Retina (tissue), 1 donor: ENCODE measurements around the gene PLCL1.

Experiments used
- DNase-seq: peaks from one replicate; pipeline ENCODE4 v3.0.0-alpha.2; 2016

Gene PLCL1

DNA sequence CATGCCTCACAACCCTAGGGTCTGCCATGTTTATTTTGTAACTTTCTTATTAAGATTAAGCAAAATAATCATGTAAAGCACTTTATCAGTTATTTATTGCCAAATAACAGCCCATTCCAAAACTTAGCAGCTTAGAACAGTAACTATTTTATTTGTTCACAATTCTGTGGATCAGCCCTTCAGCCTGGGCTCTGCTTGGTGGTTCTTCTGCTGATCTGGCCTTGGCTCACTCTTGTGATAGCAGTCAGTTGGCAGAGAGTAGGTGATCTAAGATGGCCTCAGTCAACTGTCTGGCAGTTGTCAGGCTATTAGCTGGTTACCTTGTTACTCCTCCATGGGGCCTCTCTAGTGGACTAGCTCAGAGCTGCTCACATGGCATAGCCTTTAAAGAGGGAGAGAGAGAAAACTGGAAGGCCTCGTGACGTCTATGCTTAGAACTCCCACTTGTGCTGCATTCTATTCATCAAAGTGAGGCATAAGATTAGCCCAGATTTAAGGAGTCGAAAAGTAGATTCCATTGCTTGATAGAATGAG, 54.3 kb downstream of the PLCL1 start:
- DNase-seq, result no peak

DNA sequence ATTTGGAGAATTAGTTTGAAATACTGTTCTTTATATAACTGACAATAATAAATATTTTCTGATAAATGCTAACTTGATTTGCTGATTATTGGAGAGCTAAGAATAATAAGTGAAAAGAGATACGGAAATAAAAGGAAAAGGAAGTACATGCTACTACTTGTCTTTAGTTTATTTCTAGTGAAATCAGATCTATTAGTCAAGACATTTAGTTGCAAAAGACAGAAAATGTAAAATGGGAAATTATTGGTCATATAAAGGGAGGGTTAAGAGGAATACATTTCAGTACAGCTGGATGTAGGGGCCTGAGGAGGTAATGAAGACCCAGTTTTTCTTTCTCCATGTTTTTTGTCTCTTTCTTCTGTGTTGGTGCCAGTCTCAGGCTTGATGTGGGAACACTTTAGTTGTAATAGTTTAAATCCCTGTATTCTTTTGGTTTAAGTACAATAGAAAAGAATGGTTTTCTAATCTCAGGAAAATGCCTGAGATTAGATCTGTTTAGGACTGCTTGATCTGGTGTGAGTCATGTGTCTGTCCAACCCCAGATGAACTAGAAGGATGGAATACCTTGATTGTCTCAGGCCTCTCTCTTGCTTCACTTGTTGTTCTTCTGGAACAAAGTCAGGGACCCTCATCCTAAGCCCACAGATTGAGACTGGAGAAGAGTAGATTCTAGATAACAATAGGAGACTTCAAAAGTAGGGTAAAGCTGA, 58.0 kb downstream of the PLCL1 start:
- no peak for DNase-seq

DNA sequence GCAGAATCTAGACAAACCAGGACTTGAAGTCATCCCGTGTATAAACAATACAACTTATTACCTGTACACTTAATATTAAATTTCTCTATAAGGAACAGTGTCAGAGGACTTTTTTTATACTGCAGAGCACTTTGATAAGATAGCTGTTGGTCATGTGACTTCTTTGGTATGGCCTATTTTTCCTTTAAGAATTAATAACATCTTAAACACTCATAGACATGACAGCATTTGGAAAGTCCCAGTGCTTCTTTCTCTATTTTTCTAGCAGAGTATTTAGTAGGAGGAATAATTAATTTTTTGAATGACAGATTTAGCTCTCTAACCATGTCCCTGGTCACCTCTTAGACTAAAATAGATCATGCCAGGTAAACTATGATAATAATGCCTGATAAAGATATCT, 59.4 kb downstream of the PLCL1 start:
- no peak for DNase-seq

DNA sequence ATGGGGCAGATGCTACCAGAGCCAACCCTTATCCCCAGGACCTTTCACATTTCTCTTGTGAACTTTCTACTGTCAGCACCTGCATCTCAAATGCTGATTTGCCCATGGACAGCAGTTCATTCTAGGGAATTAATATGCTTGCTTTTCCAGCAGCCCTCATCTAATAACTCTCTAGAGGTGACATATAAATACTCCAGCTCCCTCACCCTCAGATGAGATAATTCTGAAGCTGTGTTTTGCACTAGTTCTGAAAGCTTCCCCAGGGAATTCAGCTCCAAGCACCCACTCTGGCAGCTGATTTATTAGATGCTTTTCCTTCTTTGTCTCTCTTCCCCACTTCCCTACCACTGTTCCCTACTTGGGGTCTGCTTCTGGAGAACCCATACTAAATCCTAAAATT, 62.1 kb downstream of the PLCL1 start:
- no peak for DNase-seq

DNA sequence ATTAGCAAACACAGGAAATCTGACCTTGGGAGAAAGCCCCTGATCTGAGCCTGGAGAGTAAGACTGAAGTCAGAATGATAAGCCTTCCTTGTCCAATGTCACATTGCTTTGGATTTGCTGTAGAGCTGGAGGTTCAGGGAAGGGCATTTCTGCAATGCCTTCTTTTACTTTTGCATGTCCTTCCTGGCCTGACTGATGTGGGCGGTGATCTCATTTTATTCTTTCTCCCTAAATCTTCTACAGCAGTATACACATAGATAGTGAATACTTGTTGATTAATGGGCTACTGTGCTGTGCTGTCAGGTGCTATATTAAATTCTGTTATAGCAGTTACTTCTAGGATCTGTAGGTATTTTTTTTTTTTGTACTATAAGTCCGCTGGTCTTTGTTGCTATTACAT, 62.6 kb downstream of the PLCL1 start:
- DNase-seq, result no peak

DNA sequence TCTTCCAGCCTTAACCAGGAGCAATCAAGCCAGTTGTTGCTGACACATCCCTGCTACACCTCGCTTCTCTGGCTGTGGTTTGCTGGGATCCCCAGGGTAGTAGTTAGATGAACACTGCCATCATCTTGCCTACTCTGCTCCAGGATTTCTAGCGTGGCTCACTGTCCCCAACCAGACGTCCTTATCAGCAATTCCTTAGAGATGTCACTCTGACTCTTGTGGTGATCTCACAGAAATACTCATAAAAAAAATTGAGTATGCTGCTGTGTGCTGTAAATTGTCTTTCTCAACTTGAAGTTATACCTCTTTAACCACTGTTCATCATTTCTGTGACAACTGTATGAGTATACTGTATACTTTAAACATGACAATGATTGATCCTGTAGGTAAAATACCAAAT, 63.2 kb downstream of the PLCL1 start:
- DNase-seq, result no peak

DNA sequence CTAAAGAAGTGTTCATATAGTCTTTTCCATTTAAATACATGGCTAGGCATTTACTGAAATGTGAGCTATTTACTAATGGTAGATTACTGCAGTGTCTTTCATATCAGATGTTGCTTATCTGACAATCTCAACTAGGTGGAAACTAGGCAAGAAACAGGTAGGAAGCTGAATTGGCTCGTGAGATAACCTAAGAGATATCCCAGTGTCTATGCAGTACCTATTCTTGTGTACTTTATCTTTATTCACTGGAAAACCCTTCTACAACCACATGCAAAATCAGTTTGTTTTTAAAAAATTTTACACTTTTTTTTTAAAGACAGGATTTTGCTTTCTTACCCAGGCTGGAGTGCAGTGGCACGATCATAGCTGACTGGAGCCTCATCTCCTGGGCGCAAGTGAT, 63.8 kb downstream of the PLCL1 start:
- no peak for DNase-seq

DNA sequence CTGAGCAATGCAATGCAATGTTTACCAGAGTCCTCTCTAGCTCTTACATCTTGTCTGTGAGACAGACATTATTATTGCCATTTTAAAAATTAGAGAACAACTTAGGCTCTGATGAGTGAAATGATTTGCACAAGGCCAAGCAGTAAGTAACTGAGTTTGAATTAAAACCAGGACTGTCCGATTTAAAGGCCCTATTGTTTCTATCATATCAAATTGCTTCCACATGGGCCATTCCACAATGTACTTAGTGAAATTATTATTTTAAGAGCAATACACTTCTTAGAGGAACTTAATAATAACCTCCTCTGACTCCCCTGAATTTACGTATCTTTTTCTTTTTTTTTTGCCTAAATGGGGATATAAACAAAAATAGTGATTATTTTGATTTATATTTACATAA, 64.6 kb downstream of the PLCL1 start:
- DNase-seq, result no peak

DNA sequence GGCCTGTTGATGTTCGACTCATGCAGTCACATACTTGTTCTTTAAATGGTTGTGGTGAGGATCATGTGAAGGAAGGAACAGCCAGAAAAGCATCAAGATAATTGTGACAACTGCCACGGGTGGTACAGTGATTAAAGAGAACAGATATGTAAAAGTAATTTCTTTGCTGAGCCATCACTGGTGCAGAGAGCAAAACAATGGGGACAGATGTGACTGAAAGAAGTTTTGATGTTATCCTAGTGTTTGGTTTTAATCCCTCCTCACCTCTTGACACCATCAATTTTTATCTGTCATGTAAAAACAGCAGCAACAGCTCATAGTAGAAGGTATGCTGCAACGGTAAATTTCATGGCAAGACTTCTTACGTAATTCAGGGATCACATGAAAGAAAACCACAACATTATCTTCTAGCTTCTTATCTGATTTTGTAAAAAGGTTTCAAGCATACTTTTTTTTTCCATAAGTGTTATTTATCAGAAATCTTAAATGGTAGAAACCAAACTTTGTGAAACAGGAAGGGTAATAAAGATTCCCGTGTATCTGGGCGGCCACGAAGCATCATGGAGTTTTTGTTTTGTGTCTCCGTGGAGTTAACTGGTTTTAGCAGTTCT, 65.2 kb downstream of the PLCL1 start:
- DNase-seq, result no peak

DNA sequence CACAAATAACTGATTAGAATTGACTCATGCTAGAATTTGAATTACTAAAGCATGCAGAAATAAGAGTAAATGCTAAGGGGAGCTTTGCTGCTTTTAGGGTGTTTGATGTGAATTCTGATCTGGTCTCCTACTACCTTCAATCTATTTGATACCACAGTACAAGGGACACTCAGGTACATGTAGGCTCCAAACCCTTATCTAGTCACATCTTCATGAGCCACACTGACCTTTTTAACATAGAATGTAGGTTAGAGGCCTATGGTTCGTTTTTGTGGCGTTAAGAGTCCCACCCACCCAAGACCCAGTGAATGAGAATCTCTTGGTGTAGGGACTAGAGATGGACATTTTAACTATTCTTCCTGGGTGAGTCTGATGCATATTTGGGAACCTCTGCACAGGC, 65.7 kb downstream of the PLCL1 start:
- no peak for DNase-seq

DNA sequence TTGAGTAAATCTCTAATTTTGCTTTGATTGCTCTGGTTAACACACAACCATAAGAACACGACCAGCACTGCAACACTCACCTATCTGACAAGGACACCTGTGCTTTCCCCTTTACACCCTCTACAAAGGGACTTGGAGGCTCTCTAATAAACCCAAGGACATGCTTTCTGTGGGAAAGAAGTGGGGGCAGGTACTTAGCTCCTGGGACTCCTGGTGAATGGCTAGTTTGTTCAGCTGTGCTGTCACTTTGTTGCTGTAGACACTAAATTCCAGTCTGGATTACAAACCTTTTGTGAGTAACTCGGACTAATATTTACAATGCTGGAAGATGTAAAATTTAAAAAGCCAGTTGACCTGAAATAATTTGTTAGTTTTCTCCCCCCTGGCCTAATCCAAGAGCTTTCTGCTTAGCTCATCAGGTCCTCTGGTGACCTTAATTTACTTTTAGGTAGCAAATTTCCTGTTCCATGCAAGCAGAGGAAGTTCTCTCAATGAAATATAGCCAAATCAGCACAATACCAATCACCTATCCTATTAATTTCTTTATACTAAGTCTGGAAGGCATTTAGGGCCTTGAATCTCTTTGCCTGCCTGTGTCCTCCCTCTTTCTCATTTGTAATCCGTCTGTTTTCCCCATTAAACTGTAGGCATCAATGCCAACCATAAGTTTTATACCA, 67.5 kb downstream of the PLCL1 start:
- DNase-seq, result no peak

DNA sequence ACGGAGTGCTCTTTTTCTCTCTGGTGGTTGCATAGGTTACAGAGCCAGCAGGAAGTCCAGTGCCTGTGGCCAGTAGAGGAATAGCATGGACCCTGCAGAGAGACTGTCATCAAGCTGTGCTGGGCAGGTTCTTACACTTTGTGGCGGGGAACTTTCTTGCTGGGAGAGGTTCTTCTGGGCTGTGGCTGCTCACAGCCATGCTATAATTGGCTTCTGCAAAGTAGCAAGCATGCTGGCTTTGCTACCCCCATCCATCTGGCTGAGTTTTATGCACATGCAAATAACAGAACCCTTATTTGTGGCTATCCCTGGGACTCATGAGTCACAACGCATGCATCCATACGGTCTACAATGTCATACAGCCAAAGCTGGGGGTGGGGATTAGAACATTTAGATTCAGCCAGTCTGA, 68.9 kb downstream of the PLCL1 start:
- no peak for DNase-seq

DNA sequence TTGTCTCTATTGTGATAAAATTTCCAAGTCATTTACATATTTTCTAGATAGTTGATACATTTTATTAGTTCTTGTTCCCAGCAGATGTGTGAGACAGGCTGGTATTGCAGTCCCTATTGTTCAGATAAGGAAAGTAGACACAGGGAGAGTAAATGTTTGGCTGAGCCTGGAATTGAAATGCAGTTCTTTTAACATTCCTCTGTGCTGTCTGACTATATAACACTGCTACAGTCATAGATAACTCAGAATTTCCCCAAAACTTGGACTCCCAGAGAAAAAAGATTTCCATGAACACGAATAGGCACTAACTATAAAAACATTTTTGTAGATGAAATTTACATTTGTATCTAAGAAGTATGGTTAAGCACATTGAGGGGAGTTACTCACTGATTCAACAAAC, 71.4 kb downstream of the PLCL1 start:
- no peak for DNase-seq

DNA sequence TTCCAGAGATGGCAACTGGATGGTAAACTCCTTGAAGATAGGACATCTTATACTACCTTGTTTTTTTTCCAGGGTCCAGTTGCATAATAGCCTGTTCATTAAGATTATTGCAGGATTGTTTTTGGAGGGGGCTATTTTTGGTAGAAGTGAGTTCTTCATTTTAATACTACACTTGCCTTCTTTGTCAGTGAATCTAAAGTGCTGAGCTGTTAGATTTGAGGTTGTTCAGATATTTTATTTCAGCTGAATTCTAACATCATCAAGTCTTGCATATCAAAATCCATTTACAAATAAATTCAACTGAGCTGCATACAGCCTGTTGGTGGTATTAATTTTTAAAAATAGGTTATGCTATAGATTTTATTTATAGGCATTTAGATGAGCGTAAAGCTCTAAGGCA, 72.1 kb downstream of the PLCL1 start:
- no peak for DNase-seq

DNA sequence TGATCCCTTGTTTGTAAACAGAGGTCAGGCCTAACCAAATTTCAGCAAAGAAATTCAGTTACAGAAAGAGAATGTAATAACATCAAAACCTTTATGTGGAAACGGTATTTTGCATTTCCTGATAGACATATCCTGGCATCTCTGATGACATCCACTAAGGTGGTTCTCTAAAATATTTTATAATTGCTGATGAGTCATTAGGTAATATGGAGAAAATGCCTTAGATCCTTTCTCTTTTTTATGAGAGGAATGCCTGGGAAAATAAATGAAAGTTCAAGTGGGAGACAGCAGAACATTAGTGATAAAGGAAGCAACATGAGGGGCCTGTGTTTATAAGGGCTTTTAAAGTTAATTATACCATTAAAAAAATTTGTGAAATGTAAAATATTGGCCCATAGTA, 72.6 kb downstream of the PLCL1 start:
- DNase-seq, result no peak

DNA sequence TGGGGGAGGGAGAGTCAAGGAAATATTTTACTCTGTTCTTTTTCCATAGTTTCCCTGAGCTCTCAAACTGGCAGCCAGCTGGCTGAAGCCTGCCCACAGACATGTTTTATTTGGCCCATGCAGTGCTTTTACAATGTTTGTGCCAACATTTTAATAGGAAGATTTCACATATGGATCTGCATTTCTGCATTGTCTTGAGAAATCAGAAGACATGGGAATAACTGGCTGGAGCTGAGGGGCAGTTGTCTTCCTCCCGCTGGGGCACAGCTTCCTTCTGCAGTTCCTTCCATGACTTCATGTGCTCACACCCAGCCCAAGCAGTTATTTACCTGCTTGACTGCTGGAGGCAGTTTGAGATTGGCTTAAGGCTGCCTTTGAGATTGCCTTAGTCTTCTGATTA, 74.4 kb downstream of the PLCL1 start:
- DNase-seq, result no peak

DNA sequence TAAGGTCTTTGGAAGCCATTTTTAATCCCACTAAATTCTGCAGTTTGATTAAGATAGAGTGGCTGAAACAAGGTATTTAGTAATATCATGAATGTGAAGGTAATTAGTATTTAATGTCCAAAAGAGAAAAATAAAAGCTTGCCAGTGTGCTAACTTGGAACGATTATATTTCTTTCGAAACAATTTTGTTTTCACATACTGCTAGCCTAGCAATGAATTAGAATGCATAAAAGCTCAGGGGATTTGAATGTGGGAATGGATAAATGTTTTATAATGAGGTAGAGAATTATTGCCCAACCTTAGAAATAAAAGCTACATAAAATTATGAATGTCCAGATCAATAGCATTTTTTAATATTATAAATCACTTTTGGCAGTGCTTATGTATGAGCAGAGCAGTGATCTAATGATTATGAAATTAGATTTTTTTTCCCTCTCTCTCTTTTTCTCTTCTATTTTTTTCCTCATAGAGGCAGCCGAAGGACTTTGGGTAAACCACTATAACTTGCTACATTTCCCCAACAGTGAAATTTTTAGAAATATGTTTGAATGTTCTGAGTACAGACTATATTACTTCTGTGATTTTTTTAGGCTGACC, 75.5 kb downstream of the PLCL1 start:
- no peak for DNase-seq

DNA sequence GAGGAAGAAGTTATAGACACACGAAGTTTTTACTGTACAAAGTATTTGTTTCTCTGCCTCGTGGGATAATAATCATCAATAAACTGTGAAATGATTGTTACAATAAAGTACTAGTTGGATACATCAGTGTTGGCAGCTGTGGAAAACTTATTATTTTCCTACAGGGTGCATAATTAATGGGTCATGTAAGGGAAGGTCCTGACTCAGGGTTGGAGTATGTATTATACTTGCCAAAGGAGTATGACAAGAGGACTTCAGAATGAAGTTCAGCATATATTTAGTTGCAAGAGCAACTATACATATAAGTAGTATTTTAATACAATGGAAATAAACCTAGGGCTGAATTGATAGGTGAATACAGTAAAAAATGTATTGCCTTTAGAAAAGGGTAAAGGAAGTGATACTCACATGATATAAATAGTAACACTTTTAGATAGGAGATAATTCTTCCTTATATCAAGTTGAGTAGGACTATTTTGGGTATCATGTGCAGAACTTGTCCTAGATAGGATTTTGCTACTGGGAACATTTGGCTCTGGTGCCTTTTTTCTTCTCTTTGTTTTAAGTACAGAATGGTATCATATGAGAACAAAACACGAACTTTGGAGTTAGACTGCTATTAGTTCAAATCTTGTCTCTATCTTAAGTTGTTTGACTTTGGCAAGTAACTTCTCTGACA, 79.1 kb downstream of the PLCL1 start:
- no peak for DNase-seq

DNA sequence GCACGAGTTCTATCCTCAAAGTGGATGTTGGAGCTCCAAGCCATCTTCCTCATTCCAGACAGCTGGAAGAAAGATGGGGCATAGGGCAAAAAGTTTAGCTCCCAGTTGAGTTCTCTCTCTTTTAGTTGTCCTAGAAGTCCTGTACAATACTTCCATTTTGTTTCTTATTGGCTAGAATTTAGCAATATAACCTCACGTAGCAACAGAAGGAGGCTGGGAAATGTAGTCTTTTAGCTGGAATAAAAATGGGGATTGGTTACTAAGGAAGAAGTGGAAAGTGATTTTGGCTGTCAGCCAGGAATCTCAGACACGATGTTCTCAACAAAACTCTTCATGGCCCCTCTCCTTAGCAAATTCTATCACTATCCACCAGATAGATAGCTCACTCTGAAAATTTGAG, 79.9 kb downstream of the PLCL1 start:
- no peak for DNase-seq

DNA sequence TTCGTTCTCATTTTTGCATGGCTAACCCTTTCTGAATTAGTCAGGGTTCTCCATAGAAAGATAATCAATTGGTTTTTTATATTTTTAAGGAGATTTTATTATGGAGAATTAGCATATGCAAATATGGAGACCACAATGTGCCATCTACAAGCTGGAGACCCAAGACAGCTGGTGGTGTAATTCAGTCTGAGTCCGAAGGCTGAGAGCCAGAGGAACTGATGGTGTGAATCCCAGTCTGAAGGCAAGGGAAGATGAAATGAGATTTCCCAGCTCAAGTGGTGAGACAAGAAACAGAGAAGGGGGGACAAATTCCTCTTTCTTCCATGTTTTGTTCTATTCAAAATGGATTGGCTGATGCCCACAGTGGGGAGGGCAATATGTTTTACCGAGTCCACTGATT, 80.7 kb downstream of the PLCL1 start:
- DNase-seq, result no peak

DNA sequence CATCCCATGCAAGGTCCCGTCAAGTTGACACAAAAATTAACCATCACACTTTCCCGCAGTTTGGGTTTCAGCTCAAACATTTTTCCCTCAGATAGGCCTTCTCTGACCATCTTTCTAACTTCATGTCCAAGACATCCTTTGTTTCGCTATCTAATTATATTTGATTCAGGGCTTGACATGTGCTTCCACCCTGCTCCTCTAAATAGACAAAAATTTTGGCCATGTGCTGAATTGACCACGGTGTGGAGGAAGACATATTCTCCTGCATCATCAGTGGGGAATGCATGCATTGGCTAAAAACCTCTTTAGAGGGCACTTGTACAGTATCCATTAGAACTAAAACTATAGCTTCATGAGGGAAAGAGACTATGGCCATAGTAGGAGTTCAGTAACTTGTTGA, 81.2 kb downstream of the PLCL1 start:
- DNase-seq, result no peak

DNA sequence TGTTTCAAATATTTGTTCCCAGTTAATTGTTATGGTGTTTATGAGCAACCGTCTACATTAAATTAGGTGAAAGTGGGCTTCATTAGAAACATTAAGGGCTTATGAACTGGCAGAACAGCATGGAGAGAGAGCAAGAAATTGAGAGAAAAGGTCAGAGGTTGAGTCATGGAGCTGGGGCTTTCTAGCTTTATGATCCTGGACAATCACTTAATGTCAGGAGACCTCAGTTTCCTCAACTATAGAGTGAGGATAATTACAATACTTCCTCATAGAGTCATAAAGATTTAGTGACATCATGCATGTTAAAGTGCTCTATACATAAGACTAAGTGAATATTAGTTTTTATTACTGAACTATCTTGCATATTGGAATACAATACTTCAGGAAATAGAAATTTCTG, 83.9 kb downstream of the PLCL1 start:
- DNase-seq, result no peak

DNA sequence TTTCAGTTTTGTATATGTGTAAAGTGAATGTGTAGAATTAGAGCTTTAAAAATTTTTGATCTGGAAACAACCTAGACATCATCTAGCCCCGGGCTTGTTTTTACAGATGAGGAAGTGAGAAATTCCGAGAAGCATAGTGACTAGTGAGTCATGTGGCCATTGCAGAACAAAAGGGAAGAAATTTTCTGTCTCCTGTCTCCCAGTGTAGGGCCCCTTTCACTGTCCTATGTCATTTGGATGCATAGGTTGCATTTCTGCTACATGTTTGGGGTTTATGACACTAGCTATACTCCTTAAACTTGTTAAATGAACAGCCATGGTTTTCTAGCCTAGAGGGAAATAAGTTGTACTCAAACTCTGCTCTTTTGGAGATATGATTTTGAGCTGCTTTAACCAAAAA, 84.6 kb downstream of the PLCL1 start:
- no peak for DNase-seq
